ENCODE measurements around the gene RANBP3L. TPM values are rescaled to one million over a fixed set of nuclear protein-coding genes. Genes with fewer than 3 reads are reported as not detected.
"Not testable (repeated sequence)": the region's sequence is repeated elsewhere in the genome, so short reads cannot be mapped to it uniquely, and the experiment has no call there.

The RANBP3L gene
- polyA plus RNA-seq, 5 donors, result 0.73 to 2.8 (median 1.7) TPM

GRCh38 chr5:36297653-36298052 is 4.0 kb downstream of the RANBP3L start:
- DNase-seq, result no peak

- no peak for DNase-seq
Measured at GRCh38 chr5:36285837-36286615, 15.7 kb downstream of the RANBP3L start.

- not testable (repeated sequence) for DNase-seq
Measured at GRCh38 chr5:36283775-36284174, 17.9 kb downstream of the RANBP3L start.

GRCh38 chr5:36281626-36282025 is 20.1 kb downstream of the RANBP3L start:
- no peak for DNase-seq

- DNase-seq, result no peak
Measured at GRCh38 chr5:36279054-36279698, 22.5 kb downstream of the RANBP3L start.

GRCh38 chr5:36277521-36278176 is 24.1 kb downstream of the RANBP3L start:
- DNase-seq, result no peak

- DNase-seq, result no peak
Measured at GRCh38 chr5:36276864-36277263, 24.8 kb downstream of the RANBP3L start.

- DNase-seq, result no peak
Measured at GRCh38 chr5:36273809-36274526, 27.7 kb downstream of the RANBP3L start.

GRCh38 chr5:36272136-36272690 is 29.5 kb downstream of the RANBP3L start:
- DNase-seq, result no peak

GRCh38 chr5:36270876-36271575 is 30.7 kb downstream of the RANBP3L start:
- peak; percentile 31 to 43 for DNase-seq

GRCh38 chr5:36270175-36270574 is 31.5 kb downstream of the RANBP3L start:
- DNase-seq, result no peak

- no peak for DNase-seq
Measured at GRCh38 chr5:36269478-36269877, 32.2 kb downstream of the RANBP3L start.

- DNase-seq, result no peak
Measured at GRCh38 chr5:36267905-36268304, 33.8 kb downstream of the RANBP3L start.

GRCh38 chr5:36264202-36264760 is 37.4 kb downstream of the RANBP3L start:
- DNase-seq, result no peak

GRCh38 chr5:36261186-36261585 is 40.5 kb downstream of the RANBP3L start:
- DNase-seq, result no peak

- DNase-seq, result no peak
Measured at GRCh38 chr5:36253575-36253974, 48.1 kb downstream of the RANBP3L start.

- no peak for DNase-seq
Measured at GRCh38 chr5:36252722-36253365, 48.9 kb downstream of the RANBP3L start.

- no peak for DNase-seq
Measured at GRCh38 chr5:36251218-36251617, 50.5 kb downstream of the RANBP3L start.

GRCh38 chr5:36250427-36250826 is 51.3 kb downstream of the RANBP3L start:
- no peak for DNase-seq
